Activated T-cell treated with anti-CD3 and anti-CD28 coated beads for 1 hour (primary cell): ENCODE measurements around the gene ATP13A2.
"Not testable (repeated sequence)": the region's sequence is repeated elsewhere in the genome, so short reads cannot be mapped to it uniquely, and the experiment has no call there.

Experiments
- DNase-seq: peaks from one replicate; pipeline ENCODE4 v3.0.0-alpha.2; 2020; ENCODE audit warnings: low read depth

ATP13A2 gene

GRCh38 chr1:16979475-16980327 is 32.0 kb downstream of the ATP13A2 start:
- no peak for DNase-seq

- no peak for DNase-seq
Observed at GRCh38 chr1:16978567-16979474, 32.9 kb downstream of the ATP13A2 start.

DNA sequence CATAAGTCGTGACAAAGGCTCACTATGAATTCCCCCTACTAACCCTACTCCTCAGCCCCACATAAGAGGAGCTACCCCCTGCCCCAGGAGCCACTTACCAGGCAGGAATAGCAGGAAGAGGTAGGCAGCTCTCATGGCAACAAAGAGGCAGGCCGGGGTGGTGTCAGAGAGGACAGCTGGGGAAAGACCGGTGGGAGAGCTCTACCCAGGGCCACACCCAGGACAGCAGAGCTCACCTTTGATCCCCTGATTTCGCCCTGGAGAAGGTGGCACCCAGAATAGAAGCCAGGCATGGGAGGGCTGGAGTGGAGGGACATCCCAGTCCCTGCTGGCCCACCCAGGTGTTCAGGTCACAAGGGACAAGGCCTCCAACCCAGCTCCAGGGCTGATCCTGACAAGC is 33.6 kb downstream of the ATP13A2 start:
- DNase-seq, result no peak

DNA sequence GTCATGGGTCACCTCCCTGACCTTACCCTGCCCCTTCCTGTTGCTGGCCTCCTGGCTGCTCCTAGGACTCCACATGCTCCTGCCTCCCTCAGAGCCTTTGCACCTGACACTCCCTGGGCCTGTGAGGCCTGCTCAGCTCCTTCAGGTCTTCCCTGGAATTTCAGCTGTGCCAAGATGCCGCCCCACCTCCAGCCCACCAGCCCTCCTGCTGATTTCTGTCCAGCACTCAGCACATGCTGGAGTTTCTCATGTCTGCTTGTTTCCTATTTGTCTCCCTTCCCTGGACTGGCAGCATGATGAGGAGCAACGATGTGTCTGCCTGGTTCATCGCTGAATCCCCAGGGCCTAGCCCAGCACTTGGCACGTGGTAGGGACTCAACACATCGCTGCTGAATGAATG is 34.4 kb downstream of the ATP13A2 start:
- DNase-seq, result no peak

DNA sequence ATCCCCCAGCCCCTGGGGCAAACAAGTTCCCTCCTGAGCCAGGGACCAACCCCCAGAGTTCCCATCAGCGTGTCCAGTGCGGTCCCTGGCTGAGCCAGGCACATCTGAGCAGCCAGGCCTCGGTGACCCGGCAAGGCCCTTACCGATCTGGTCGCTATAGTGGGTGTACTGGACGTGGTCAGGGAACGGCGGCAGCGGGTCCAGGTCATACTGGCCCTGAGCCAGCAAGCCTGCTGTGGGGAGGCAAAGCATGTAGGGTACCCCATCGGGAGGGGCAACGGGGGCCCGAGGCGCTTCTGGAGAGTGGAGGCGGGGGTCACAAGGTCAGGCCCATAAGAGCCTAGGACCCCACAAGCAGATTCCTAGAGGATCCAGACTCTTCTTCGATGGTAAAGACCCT is 34.8 kb downstream of the ATP13A2 start:
- no peak for DNase-seq

GRCh38 chr1:16975838-16976237 is 35.9 kb downstream of the ATP13A2 start:
- no peak for DNase-seq

- no peak for DNase-seq
Observed at GRCh38 chr1:16975211-16975610, 36.5 kb downstream of the ATP13A2 start.

DNA sequence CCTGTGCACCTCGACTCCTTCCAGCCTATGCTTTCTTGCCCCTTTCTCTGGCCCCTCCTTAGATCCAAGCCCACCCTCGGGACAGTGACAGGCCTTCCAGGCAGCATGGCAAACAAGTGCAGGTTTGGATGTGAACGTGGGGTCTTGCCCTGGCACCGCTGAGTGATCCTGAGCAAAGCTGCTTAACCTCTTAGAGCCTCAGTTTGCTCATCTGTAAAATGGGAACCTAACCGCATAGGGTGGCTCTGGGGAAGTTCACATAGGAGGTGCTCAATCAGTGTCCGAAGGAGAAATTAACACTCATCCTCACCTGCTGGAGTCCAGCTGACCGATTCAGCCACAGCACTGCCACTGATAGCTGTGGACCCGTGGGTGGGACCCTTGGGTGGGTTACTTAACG is 38.5 kb downstream of the ATP13A2 start:
- no peak for DNase-seq

GRCh38 chr1:16972189-16972895 is 39.4 kb downstream of the ATP13A2 start:
- DNase-seq, result no peak

- DNase-seq, result no peak
Observed at GRCh38 chr1:16971341-16972188, 40.2 kb downstream of the ATP13A2 start.

DNA sequence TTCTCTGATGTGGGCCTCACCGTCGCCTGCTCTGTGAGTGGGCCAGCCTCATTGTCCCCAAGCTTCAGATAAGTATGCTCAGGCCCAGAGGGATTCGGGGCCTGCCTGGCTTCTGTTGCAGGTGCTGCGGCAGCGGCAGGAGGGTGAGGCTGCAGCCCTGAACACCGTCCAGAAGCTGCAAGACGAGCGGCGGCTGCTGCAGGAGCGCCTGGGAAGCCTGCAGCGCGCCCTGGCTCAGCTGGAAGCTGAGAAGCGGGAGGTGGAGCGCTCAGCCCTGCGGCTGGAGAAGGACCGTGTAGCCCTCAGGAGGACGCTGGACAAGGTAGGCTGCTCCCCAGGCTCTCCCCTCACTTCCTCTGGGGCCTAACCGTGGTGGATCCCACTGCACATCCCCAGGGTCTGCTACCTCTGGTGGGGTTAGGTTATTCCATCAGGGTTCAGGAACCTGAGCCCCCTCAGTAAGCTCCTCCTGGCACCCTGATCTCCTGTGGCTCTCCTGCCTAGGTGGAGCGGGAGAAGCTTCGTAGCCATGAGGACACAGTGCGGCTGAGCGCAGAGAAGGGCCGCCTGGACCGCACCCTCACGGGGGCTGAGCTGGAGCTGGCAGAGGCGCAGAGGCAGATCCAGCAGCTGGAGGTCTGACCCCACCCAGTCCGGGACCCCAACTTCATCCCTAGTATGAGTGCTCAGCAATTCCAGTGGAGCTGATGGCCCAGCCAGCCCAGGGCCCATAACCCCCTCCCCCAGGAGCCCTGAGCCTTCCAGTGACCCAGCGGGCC is 41.4 kb downstream of the ATP13A2 start:
- no peak for DNase-seq

GRCh38 chr1:16969651-16970050 is 42.1 kb downstream of the ATP13A2 start:
- DNase-seq, result no peak

- no peak for DNase-seq
Observed at GRCh38 chr1:16969057-16969611, 42.6 kb downstream of the ATP13A2 start.

DNA sequence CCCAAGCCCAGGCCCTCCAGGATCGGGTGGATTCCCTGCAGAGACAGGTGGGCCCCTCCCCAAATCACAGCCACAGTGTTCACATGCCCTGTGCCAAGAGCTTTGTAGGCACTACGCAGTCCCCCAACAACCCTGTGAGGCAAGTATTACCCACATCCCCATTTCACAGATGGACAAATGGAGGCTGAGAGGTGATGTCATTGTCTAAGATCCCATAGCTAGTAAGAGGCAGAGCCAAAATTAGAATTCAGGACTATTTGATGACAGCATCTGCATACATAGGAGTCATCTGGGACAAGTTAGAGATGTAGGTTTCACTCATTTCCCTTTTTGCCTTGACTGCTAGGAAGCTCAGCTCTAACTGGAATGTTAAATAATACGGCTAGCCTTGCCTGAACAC is 43.4 kb downstream of the ATP13A2 start:
- DNase-seq, result no peak

- no peak for DNase-seq
Observed at GRCh38 chr1:16967962-16968361, 43.8 kb downstream of the ATP13A2 start.

DNA sequence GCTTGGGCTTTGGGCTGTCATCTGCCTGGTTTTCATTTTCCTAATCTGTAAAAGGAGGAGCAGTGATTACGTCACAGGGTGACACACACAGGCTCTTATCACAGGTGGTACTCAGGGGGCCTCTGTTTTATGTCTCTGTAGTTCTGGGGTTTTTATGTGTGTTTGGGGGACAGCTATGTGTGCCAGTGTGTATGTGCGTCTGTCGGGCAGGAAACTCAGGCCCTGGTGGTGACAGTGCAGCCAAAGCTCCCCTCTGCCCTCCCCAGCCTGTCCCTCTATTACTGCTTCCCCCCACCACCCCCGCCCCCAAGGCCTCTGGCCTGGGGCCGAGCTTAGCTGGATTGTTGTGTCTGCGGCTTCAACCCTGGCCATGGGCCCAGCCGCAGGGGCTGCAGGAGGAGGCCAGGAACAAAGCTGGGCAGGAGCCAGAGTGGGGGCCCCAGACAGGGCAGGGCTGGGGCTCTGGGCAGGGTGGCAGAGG is 44.6 kb downstream of the ATP13A2 start:
- DNase-seq, result no peak

- no peak for DNase-seq
Observed at GRCh38 chr1:16966282-16966681, 45.4 kb downstream of the ATP13A2 start.

- no peak for DNase-seq
Observed at GRCh38 chr1:16965486-16966067, 46.2 kb downstream of the ATP13A2 start.

DNA sequence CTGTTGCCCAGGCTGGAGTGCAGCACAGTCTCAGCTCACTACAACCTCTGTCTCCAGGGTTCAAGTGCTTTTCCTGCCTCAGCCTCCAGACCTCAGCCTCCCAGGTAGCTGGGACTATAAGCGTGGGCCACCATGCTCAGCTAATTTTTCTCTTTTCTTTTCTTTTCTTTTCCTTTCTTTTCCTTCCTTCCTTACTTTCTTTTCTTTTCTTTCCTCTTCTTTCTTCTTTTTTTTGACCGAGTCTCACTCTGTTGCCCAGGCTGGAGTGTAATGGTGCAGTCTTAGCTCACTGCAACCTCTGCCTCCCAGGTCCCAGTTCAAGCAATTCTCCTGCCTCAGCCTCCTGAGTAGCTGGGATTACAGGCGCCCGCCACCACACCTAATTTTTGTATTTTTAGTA is 47.6 kb downstream of the ATP13A2 start:
- not testable (repeated sequence) for DNase-seq
